Endometrium (tissue), 2 donors: Measurements from ENCODE around the gene FGF12.

Source experiments
- FAIRE-seq: peaks from 2 replicates; lab custom pipeline; 2012; peaks lifted over from hg19 to GRCh38; lab: Jason Lieb, UNC
- donor health status: control.
- donor health status: control.

FGF12 gene

GRCh38 chr3:192684151-192684550 is 43.2 kb downstream of the FGF12 start:
- no peak for FAIRE-seq

- FAIRE-seq = no peak
Measured at GRCh38 chr3:192675958-192676649, 51.2 kb downstream of the FGF12 start.

GRCh38 chr3:192655628-192656027 is 71.7 kb downstream of the FGF12 start:
- no peak for FAIRE-seq

- no peak for FAIRE-seq
Measured at GRCh38 chr3:192655040-192655439, 72.3 kb downstream of the FGF12 start.

GRCh38 chr3:192653862-192654261 is 73.5 kb downstream of the FGF12 start:
- no peak for FAIRE-seq

GRCh38 chr3:192652727-192653126 is 74.6 kb downstream of the FGF12 start:
- no peak for FAIRE-seq

GRCh38 chr3:192651836-192652512 is 75.4 kb downstream of the FGF12 start:
- FAIRE-seq = no peak

GRCh38 chr3:192645437-192645836 is 81.9 kb downstream of the FGF12 start:
- FAIRE-seq = no peak

GRCh38 chr3:192642651-192643050 is 84.7 kb downstream of the FGF12 start:
- FAIRE-seq = no peak

- FAIRE-seq = no peak
Measured at GRCh38 chr3:192641919-192642318, 85.4 kb downstream of the FGF12 start.

GRCh38 chr3:192639987-192640386 is 87.4 kb downstream of the FGF12 start:
- FAIRE-seq = no peak

- FAIRE-seq = no peak
Measured at GRCh38 chr3:192637803-192638202, 89.5 kb downstream of the FGF12 start.

- FAIRE-seq = no peak
Measured at GRCh38 chr3:192636517-192637444, 90.6 kb downstream of the FGF12 start.

- FAIRE-seq = no peak
Measured at GRCh38 chr3:192629429-192629828, 97.9 kb downstream of the FGF12 start.

- FAIRE-seq = no peak
Measured at GRCh38 chr3:192621909-192622308, 105.4 kb downstream of the FGF12 start.

GRCh38 chr3:192620275-192620674 is 107.1 kb downstream of the FGF12 start:
- FAIRE-seq = no peak

GRCh38 chr3:192611411-192611810 is 115.9 kb downstream of the FGF12 start:
- FAIRE-seq = no peak

GRCh38 chr3:192608726-192609600 is 118.4 kb downstream of the FGF12 start:
- no peak for FAIRE-seq

- FAIRE-seq = no peak
Measured at GRCh38 chr3:192607798-192608197, 119.5 kb downstream of the FGF12 start.

GRCh38 chr3:192597913-192598312 is 129.4 kb downstream of the FGF12 start:
- no peak for FAIRE-seq

- FAIRE-seq = no peak
Measured at GRCh38 chr3:192597506-192597905, 129.8 kb downstream of the FGF12 start.

- FAIRE-seq = no peak
Measured at GRCh38 chr3:192578729-192579128, 148.6 kb downstream of the FGF12 start.
